ENCODE data around the gene FAM177A1.

DNA sequence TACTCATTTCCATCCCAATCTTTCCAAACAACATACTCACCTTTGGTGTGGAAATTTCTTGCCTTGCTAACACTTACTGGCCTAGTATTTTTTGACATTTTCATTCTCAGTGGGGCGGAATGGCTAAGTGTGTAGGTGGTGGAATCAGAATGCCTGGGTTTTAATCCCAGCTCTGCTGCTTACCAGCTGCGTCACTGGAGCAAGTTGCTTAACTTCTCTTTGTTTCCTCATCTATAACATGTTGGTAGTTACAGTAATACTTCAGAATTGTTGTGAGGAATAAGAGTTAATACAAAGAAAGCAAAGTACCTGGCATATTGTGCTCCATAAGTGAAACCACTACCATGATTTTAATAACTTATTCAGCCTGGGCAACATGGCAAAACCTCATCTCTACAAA is 3.0 kb upstream of the FAM177A1 start:
- TF ChIP-seq, protein P1, sequence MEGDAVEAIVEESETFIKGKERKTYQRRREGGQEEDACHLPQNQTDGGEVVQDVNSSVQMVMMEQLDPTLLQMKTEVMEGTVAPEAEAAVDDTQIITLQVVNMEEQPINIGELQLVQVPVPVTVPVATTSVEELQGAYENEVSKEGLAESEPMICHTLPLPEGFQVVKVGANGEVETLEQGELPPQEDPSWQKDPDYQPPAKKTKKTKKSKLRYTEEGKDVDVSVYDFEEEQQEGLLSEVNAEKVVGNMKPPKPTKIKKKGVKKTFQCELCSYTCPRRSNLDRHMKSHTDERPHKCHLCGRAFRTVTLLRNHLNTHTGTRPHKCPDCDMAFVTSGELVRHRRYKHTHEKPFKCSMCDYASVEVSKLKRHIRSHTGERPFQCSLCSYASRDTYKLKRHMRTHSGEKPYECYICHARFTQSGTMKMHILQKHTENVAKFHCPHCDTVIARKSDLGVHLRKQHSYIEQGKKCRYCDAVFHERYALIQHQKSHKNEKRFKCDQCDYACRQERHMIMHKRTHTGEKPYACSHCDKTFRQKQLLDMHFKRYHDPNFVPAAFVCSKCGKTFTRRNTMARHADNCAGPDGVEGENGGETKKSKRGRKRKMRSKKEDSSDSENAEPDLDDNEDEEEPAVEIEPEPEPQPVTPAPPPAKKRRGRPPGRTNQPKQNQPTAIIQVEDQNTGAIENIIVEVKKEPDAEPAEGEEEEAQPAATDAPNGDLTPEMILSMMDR (conservative IDR thresholded peaks at IDR 0.05 in 1 of 2, IDR thresholded peaks at IDR 0.05 in 1 of 2; ENCODE audit: low read depth in 1 of 2, low read length in 2 of 2), result no peak
- TF ChIP-seq EZH2 (IDR thresholded peaks at IDR 0.05; ENCODE audit: low read length, missing control alignments), result no peak

Data from fibroblast of lung (primary cell).